Hepatocyte (in vitro differentiated cells): ENCODE measurements around the gene TNS3. TPM values are rescaled to one million over a fixed set of nuclear protein-coding genes. Genes with fewer than 3 reads are reported as not detected.

Experiments used
- DNase-seq: peaks from one replicate; pipeline ENCODE4 v3.0.0-alpha.2; 2016; ENCODE audit warnings: low spot score
- H2AFZ ChIP-seq: fragments of 200-600 bp; sonication (generic); 2 replicates; pipeline ENCODE4 v1.6.0; 2016; ENCODE audit warnings: antibody characterized with exemption, mild to moderate bottlenecking
- H3K27ac ChIP-seq: fragments of 200-600 bp; sonication (generic); 2 replicates; pipeline ENCODE4 v1.5.1; 2016; ENCODE audit warnings: mild to moderate bottlenecking
- H3K27me3 ChIP-seq: fragments of 200-600 bp; sonication (generic); 2 replicates; pipeline ENCODE4 v1.6.1; 2016
- H3K36me3 ChIP-seq: fragments of 200-600 bp; sonication (generic); replicated peaks from 2 replicates; pipeline ENCODE4 v1.5.1; 2016; ENCODE audit warnings: low read depth; ENCODE audit not compliant: insufficient read depth
- H3K4me1 ChIP-seq: fragments of 200-600 bp; sonication (generic); 2 replicates; pipeline ENCODE4 v1.5.1; 2016; ENCODE audit warnings: mild to moderate bottlenecking, moderate library complexity; ENCODE audit not compliant: insufficient read depth
- H3K4me2 ChIP-seq: fragments of 200-600 bp; sonication (generic); 2 replicates; pipeline ENCODE4 v1.6.0; 2016
- H3K4me3 ChIP-seq: fragments of 200-600 bp; sonication (generic); 2 replicates; pipeline ENCODE4 v1.5.1; 2016; ENCODE audit warnings: mild to moderate bottlenecking
- H3K79me2 ChIP-seq: fragments of 200-600 bp; sonication (generic); 2 replicates; pipeline ENCODE4 v1.6.0; 2017; ENCODE audit warnings: mild to moderate bottlenecking
- H3K9me2 ChIP-seq: fragments of 200-600 bp; sonication (generic); replicated peaks from 2 replicates; pipeline ENCODE4 v1.6.0; 2017; ENCODE audit warnings: mild to moderate bottlenecking; ENCODE audit not compliant: insufficient read depth
- H3K9me3 ChIP-seq: fragments of 200-600 bp; sonication (generic); 2 replicates; pipeline ENCODE4 v1.5.1; 2016; ENCODE audit warnings: low read depth, mild to moderate bottlenecking
- H4K20me1 ChIP-seq: fragments of 200-600 bp; sonication (generic); 2 replicates; pipeline ENCODE4 v1.6.0; 2016; ENCODE audit warnings: mild to moderate bottlenecking; ENCODE audit not compliant: insufficient read depth, poor library complexity, severe bottlenecking
- CTCF ChIP-seq: fragments of 200-600 bp; sonication (generic); IDR thresholded peaks from 2 replicates; pipeline ENCODE4 v1.5.1; 2016; ENCODE audit warnings: antibody characterized with exemption, mild to moderate bottlenecking; ENCODE audit not compliant: poor library complexity
- EZH2 ChIP-seq: fragments of 200-600 bp; sonication (generic); IDR thresholded peaks from 2 replicates; pipeline ENCODE4 v1.6.1; 2016; ENCODE audit warnings: antibody characterized with exemption, mild to moderate bottlenecking, borderline replicate concordance
- EZH2phosphoT487 ChIP-seq: fragments of 200-600 bp; sonication (generic); IDR thresholded peaks from one replicate; pipeline ENCODE4 v1.6.1; 2018; ENCODE audit warnings: antibody characterized with exemption, mild to moderate bottlenecking, low read depth, moderate library complexity; ENCODE audit not compliant: unreplicated experiment, severe bottlenecking
- WGBS: methylation state at CpG from one replicate; pipeline ENCODE4 v1.1.6; 2016; ENCODE audit warnings: low lambda C conversion rate; ENCODE audit errors: missing lambda C conversion rate; 5-methylcytosine and 5-hydroxymethylcytosine counted together
- polyA plus RNA-seq: library from polyadenylated mRNA; unstranded; fragments of >200 nt; fragmentation: Nextera tagmentation; extraction: Ambion mirVana; gene quantifications from 2 replicates; pipeline ENCODE4 v1.2.1, GENCODE V29; 2016
- total RNA-seq: library from RNA; depleted of rRNA; stranded (reverse); fragments of >200 nt; gene quantifications from 2 replicates; pipeline ENCODE4 v1.2.3, GENCODE V29; 2014

TNS3 gene
- total and polyA plus RNA-seq, 2 experiments from 2014 or later, result 30.0 to 73.3 TPM

- Histone ChIP-seq H4K20me1 (no peaks in the 10 kb centered on the region), H3K4me3 (no peak overlapping the region), H3K4me1 (peaks cover 5% of the 10 kb centered on the region), H3K79me2 (peaks cover 7% of the 10 kb centered on the region), H3K9me3 (no peaks in the 10 kb centered on the region), H3K4me2 (no peak overlapping the region), H3K27me3 (no peaks in the 10 kb centered on the region), H3K27ac (no peak overlapping the region), H3K36me3 (no peaks in the 10 kb centered on the region), H3K9me2 (no peaks in the 10 kb centered on the region), H2AFZ (no peak overlapping the region)
- WGBS, result 87% methylated on average over 4 of the region's 4 CpGs
- TF ChIP-seq CTCF (no peak), EZH2phosphoT487 (no peak), EZH2 (no peak)
- DNase-seq, result no peak
Measured at GRCh38 chr7:47280114-47280513, 301.8 kb downstream of the TNS3 start.

- Histone ChIP-seq H4K20me1 (no peaks in the 10 kb centered on the region), H3K9me2 (no peaks in the 10 kb centered on the region), H3K9me3 (no peaks in the 10 kb centered on the region), H3K4me2 (no peak overlapping the region), H3K36me3 (no peaks in the 10 kb centered on the region), H3K27ac (no peak overlapping the region), H3K27me3 (no peaks in the 10 kb centered on the region), H2AFZ (no peak overlapping the region), H3K4me1 (peaks cover 3% of the 10 kb centered on the region), H3K79me2 (peaks cover 7% of the 10 kb centered on the region), H3K4me3 (no peak overlapping the region)
- no peak for DNase-seq
- no peak for TF ChIP-seq EZH2
- TF ChIP-seq EZH2phosphoT487, result no peak
- TF ChIP-seq CTCF, result no peak
- WGBS, result over 99% methylated on average over 6 of the region's 6 CpGs
Measured at GRCh38 chr7:47278043-47278442, 303.9 kb downstream of the TNS3 start.

- 99% methylated on average over 20 of the region's 20 CpGs for WGBS
- H3K36me3 ChIP-seq, result no peaks in the 10 kb centered on the region
- no peaks in the 10 kb centered on the region for H3K9me2 ChIP-seq
- no peak overlapping the region for H3K27ac ChIP-seq
- H3K9me3 ChIP-seq, result no peaks in the 10 kb centered on the region
- H3K4me3 ChIP-seq, result no peak overlapping the region
- no peak for DNase-seq
- no peaks in the 10 kb centered on the region for H3K27me3 ChIP-seq
- H4K20me1 ChIP-seq, result no peaks in the 10 kb centered on the region
- TF ChIP-seq EZH2 (no peak), EZH2phosphoT487 (no peak), CTCF (no peak)
- H3K4me2 ChIP-seq, result no peak overlapping the region
- no peak overlapping the region for H2AFZ ChIP-seq
- H3K79me2 ChIP-seq, result peaks cover under 1% of the 10 kb centered on the region
- no peaks in the 10 kb centered on the region for H3K4me1 ChIP-seq
Measured at GRCh38 chr7:47277321-47277781, 304.6 kb downstream of the TNS3 start.
